AG04450 (cell line): ENCODE data around the gene MB. TPM values are rescaled to one million over a fixed set of nuclear protein-coding genes. Genes with fewer than 3 reads are reported as not detected.
A peak's percentile ranks its signal among the peaks of the same experiment; 100 is the strongest.

Experiments used
- CTCF ChIA-PET: fragments of 300-600, 350-600 bp; formaldehyde crosslinking; extraction: SDS; loops from one replicate; lab custom pipeline; 2022; ENCODE audit warnings: antibody characterized with exemption, inconsistent platforms; lab: Charles Lee
- POLR2A ChIA-PET: fragments of 350-600 bp; formaldehyde crosslinking; extraction: SDS; loops from one replicate; lab custom pipeline; 2021; ENCODE audit warnings: antibody characterized with exemption, inconsistent platforms; lab: Yijun Ruan, JAX
- DNase-seq: peaks from one replicate; pipeline ENCODE4 v3.0.0-alpha.2; 2011; ENCODE audit warnings: low read depth, low spot score
- H3K27ac ChIP-seq: one replicate; pipeline ENCODE4 v1.5.1; 2012; ENCODE audit warnings: low read depth, low read length, control low read depth
- H3K27me3 ChIP-seq: one replicate; pipeline ENCODE4 v1.6.0; 2012; ENCODE audit warnings: low read length; ENCODE audit not compliant: control insufficient read depth, insufficient read depth
- H3K4me3 ChIP-seq: 2 replicates; pipeline ENCODE4 v1.5.1; 2011; ENCODE audit warnings: mild to moderate bottlenecking, low read depth, low read length, control low read depth
- H3K9me3 ChIP-seq: 2 replicates; pipeline ENCODE4 v1.5.1; 2012; ENCODE audit warnings: low read length; ENCODE audit not compliant: control insufficient read depth, insufficient read depth
- CTCF ChIP-seq: IDR thresholded peaks from 2 replicates; pipeline ENCODE4 v1.5.1; 2011; ENCODE audit warnings: low read depth, low read length, control low read depth, inconsistent platforms
- polyA plus RNA-seq: library from polyadenylated mRNA; depleted of rRNA; stranded (reverse); fragments of >200 nt; gene quantifications from 2 replicates; pipeline ENCODE4 v1.2.3, GENCODE V29; 2011

MB gene
- polyA plus RNA-seq, 1 experiment: not detected

DNA sequence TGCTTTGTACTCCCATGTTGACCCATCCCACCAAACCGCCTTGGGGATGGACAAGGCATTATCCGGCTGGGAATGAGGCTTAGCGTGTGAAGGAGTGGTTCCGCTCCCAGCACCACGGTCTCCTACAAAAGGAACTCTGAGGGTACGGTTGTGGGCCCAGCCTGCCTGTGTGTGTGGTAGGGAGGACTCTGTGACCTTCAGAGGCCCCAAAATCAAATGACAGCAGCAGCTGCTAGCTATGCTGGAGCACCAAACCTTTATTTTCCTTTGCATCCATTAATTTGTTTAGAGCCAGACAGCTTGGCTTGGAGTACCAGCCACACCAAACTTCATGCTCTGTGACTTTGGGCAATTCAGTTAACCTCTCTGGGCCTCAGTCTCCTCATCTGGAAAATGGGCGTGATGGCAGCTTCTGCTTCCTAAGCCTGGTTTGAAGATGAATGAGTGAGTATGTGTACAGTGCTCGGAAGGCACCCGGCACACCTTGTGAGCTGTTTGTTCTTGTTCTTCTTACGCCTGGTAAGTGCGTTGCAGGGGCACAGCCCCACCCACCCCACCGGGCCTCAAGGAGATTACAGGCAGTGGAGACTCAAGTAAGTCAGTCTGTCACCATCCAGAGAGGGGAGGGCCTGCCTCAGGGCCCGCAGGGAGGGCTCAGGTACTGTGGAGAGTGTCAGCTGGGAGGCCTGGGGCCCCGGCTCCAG is 25.3 kb downstream of the MB start:
- Histone ChIP-seq H3K27ac (no peak overlapping the region), H3K4me3 (no peak overlapping the region), H3K27me3 (no peaks in the 10 kb centered on the region), H3K9me3 (peaks cover under 1% of the 10 kb centered on the region)
- no peak for TF ChIP-seq CTCF
- POLR2A ChIA-PET: interaction anchor here (0.6 kb wide), 1 partner anchor 286 kb away, joined by 3 read pairs; no protein-coding TSS in a partner anchor
- CTCF ChIA-PET: interaction anchor here (1.1 to 1.6 kb wide), 2 partner anchors 8 to 161 kb away, joined by 3 read pairs; no protein-coding TSS in a partner anchor
- DNase-seq: no peak

DNA sequence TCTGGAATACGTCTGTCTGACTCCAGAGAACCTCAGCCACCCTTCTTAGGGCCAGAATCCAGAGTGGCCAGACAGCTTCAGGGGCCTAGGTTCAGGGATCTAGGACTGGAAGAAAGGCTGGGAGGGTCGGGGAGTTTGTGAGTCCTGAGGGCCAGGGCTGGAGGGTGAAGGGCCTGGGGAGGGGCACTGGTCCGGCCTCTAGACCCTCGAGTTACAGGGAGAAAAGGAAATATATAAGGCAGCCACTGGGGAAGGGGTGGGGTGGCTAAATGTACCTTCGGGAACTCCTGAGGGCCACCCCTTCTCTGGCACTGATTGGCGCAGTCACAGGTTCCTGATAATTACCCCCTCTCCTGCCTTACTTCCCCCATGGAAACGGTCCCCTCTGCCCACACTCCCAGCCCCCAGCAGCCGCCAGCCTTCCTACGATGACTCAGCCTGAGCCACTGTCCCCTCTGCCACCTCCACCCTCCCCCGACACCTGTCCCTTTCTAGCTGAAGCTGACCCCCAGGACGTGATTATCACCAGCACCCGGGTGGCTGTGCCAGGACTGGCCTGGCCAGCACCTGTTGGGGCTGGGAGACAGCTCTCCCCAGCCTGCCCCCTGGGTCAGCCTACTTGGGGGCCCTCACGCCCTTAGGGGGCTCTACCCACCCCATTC is 26.4 kb downstream of the MB start:
- Histone ChIP-seq H3K27me3 (no peaks in the 10 kb centered on the region), H3K27ac (no peak overlapping the region), H3K4me3 (no peak overlapping the region), H3K9me3 (peaks cover 3% of the 10 kb centered on the region)
- no peak for TF ChIP-seq CTCF
- DNase-seq: no peak
- CTCF ChIA-PET: interaction anchor here (0.6 kb wide), 1 partner anchor 475 kb away, joined by 4 read pairs; no protein-coding TSS in a partner anchor
- POLR2A ChIA-PET: no interaction called here

- Histone ChIP-seq H3K27ac (no peak overlapping the region), H3K9me3 (peaks cover 3% of the 10 kb centered on the region), H3K27me3 (no peaks in the 10 kb centered on the region), H3K4me3 (no peak overlapping the region)
- no peak for DNase-seq
- no peak for TF ChIP-seq CTCF
- POLR2A ChIA-PET: no interaction called here
- CTCF ChIA-PET: no interaction called here
Measured at GRCh38 chr22:35589756-35590093, 27.4 kb downstream of the MB start.

DNA sequence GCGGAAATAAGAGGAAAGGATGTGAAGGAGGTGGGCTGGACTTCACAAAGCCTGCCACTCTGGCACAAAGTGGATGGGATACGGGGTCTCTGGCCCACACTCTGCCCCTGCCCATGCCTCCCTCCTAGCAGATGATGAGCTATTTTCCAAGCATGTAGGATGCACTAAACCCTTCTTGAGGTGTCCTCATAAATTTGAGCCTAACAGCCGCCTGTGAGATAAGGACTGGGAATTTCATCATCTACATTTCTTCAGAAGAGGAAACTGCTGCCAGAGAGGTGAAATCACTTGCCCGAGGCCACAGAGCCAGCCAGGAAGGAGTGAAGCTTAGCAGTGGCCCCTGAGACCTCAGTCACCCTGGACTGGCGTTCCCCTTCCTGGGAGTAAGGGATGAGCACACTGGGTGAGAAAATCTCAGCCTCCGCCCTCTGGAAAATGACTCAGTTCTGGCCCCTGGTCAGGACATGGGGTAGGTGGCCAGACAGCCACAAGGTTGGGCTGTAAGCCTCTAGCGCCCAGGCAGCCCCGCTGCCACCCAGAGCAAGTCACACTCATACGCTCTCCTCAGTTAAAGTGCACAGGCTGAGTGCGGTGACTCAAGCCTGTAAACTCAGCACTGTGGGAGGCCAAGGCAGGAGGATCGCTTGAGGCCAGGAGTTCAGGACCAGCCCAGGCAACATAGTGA is 27.9 kb downstream of the MB start:
- H3K4me3 ChIP-seq: no peak overlapping the region
- H3K9me3 ChIP-seq: peaks cover 3% of the 10 kb centered on the region
- no peak for DNase-seq
- ChIA-PET CTCF (no interaction called here), POLR2A (no interaction called here)
- TF ChIP-seq CTCF: no peak
- peak overlapping the region; percentile 21 for H3K27ac ChIP-seq
- H3K27me3 ChIP-seq: no peaks in the 10 kb centered on the region
